Measurements from ENCODE around the gene UBE2D3.

DNA sequence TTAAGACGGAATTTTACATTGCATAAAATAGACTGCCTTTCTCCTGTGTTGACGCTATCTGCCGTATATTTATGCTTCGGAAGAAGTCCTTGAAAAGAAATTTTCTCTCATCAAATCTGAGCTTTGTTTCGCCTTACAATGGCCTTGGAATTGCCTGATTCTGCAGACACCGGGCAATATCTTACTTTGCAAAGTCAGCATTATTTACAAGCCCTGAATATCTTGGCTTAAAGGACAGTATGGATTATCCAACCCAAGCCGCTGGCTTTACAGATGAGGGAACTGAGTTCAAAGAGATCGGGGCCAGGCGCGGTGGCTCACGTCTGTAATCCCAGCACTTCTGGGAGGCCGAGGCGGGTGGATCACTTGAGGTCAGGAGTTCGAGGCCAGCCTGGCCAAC is 65.4 kb downstream of the UBE2D3 start:
- TF ChIP-seq EZH2phosphoT487 (IDR thresholded peaks at IDR 0.05; ENCODE audit: insufficient read depth, low read depth) (no peak), EZH2 (IDR thresholded peaks at IDR 0.05; ENCODE audit: insufficient read depth, poor library complexity, severe bottlenecking) (no peak)
